ENCODE measurements around the gene HOXD3. TPM values are rescaled to one million over a fixed set of nuclear protein-coding genes. Genes with fewer than 3 reads are reported as not detected.

The HOXD3 gene
- total RNA-seq, 1 donor, result not detected

GRCh38 chr2:176117823-176118371 is 39.2 kb upstream of the HOXD3 start:
- Histone ChIP-seq H3K4me3 (ENCODE audit: low read length) (no peak overlapping the region), H3K9me3 (ENCODE audit: low read depth, low read length) (no peaks in the 10 kb centered on the region), H3K27me3 (ENCODE audit: insufficient read depth, low read length) (peaks cover 99% of the 10 kb centered on the region), H3K4me1 (ENCODE audit: insufficient read depth, low read length) (peaks cover 13% of the 10 kb centered on the region)

GRCh38 chr2:176118601-176119339 is 38.3 kb upstream of the HOXD3 start:
- Histone ChIP-seq H3K4me1 (ENCODE audit: insufficient read depth, low read length) (peaks cover 18% of the 10 kb centered on the region), H3K27me3 (ENCODE audit: insufficient read depth, low read length) (peaks cover 99% of the 10 kb centered on the region), H3K4me3 (ENCODE audit: low read length) (no peak overlapping the region), H3K9me3 (ENCODE audit: low read depth, low read length) (no peaks in the 10 kb centered on the region)

GRCh38 chr2:176120364-176121189 is 36.5 kb upstream of the HOXD3 start:
- peaks cover 18% of the 10 kb centered on the region for H3K4me1 ChIP-seq (ENCODE audit: insufficient read depth, low read length)
- H3K27me3 ChIP-seq (ENCODE audit: insufficient read depth, low read length), result peaks cover 99% of the 10 kb centered on the region
- no peaks in the 10 kb centered on the region for H3K9me3 ChIP-seq (ENCODE audit: low read depth, low read length)
- H3K4me3 ChIP-seq (ENCODE audit: low read length), result no peak overlapping the region

- Histone ChIP-seq H3K9me3 (ENCODE audit: low read depth, low read length) (no peaks in the 10 kb centered on the region), H3K4me1 (ENCODE audit: insufficient read depth, low read length) (peaks cover 18% of the 10 kb centered on the region), H3K4me3 (ENCODE audit: low read length) (no peak overlapping the region), H3K27me3 (ENCODE audit: insufficient read depth, low read length) (peaks cover 99% of the 10 kb centered on the region)
Observed at GRCh38 chr2:176121190-176122051, 35.7 kb upstream of the HOXD3 start.

- H3K9me3 ChIP-seq (ENCODE audit: low read depth, low read length), result no peaks in the 10 kb centered on the region
- H3K4me3 ChIP-seq (ENCODE audit: low read length), result no peak overlapping the region
Observed at GRCh38 chr2:176122052-176122682, 34.9 kb upstream of the HOXD3 start.

GRCh38 chr2:176122683-176123410 is 34.3 kb upstream of the HOXD3 start, which contains the start of gene HOXD9:
TSS of gene HOXD9 (plus strand) at chr2:176122719. CDS start at chr2:176122769, 50 bp downstream.
- Histone ChIP-seq H3K9me3 (ENCODE audit: low read depth, low read length) (no peaks in the 10 kb centered on the region), H3K4me1 (ENCODE audit: insufficient read depth, low read length) (peaks cover 18% of the 10 kb centered on the region), H3K4me3 (ENCODE audit: low read length) (no peak within 1 kb of the TSS)

More at GRCh38 chr2:176122052-176122682, 34.9 kb upstream of the HOXD3 start:
- H3K4me1 ChIP-seq (ENCODE audit: insufficient read depth, low read length), result peaks cover 18% of the 10 kb centered on the region
- peaks cover 99% of the 10 kb centered on the region for H3K27me3 ChIP-seq (ENCODE audit: insufficient read depth, low read length)

GRCh38 chr2:176123411-176124109 is 33.5 kb upstream of the HOXD3 start:
- Histone ChIP-seq H3K9me3 (ENCODE audit: low read depth, low read length) (no peaks in the 10 kb centered on the region), H3K4me3 (ENCODE audit: low read length) (no peak overlapping the region), H3K27me3 (ENCODE audit: insufficient read depth, low read length) (peaks cover 99% of the 10 kb centered on the region), H3K4me1 (ENCODE audit: insufficient read depth, low read length) (peaks cover 18% of the 10 kb centered on the region)

More at GRCh38 chr2:176122683-176123410, 34.3 kb upstream of the HOXD3 start, which contains the start of gene HOXD9:
- H3K27me3 ChIP-seq (ENCODE audit: insufficient read depth, low read length), result peaks cover 99% of the 10 kb centered on the region

- Histone ChIP-seq H3K9me3 (ENCODE audit: low read depth, low read length) (no peaks in the 10 kb centered on the region), H3K27me3 (ENCODE audit: insufficient read depth, low read length) (peaks cover 100% of the 10 kb centered on the region), H3K4me3 (ENCODE audit: low read length) (no peak overlapping the region), H3K4me1 (ENCODE audit: insufficient read depth, low read length) (peaks cover 24% of the 10 kb centered on the region)
Observed at GRCh38 chr2:176124110-176124946, 32.8 kb upstream of the HOXD3 start.

GRCh38 chr2:176124947-176125771 is 31.9 kb upstream of the HOXD3 start:
- Histone ChIP-seq H3K4me1 (ENCODE audit: insufficient read depth, low read length) (peaks cover 27% of the 10 kb centered on the region), H3K27me3 (ENCODE audit: insufficient read depth, low read length) (peaks cover 94% of the 10 kb centered on the region), H3K9me3 (ENCODE audit: low read depth, low read length) (no peaks in the 10 kb centered on the region), H3K4me3 (ENCODE audit: low read length) (no peak overlapping the region)

- Histone ChIP-seq H3K4me3 (ENCODE audit: low read length) (no peak overlapping the region), H3K4me1 (ENCODE audit: insufficient read depth, low read length) (peaks cover 32% of the 10 kb centered on the region), H3K27me3 (ENCODE audit: insufficient read depth, low read length) (peaks cover 92% of the 10 kb centered on the region), H3K9me3 (ENCODE audit: low read depth, low read length) (no peaks in the 10 kb centered on the region)
Observed at GRCh38 chr2:176125772-176126054, 31.4 kb upstream of the HOXD3 start.

- Histone ChIP-seq H3K9me3 (ENCODE audit: low read depth, low read length) (no peaks in the 10 kb centered on the region), H3K4me3 (ENCODE audit: low read length) (no peak overlapping the region), H3K4me1 (ENCODE audit: insufficient read depth, low read length) (peaks cover 28% of the 10 kb centered on the region), H3K27me3 (ENCODE audit: insufficient read depth, low read length) (peaks cover 92% of the 10 kb centered on the region)
Observed at GRCh38 chr2:176126929-176127773, 30.0 kb upstream of the HOXD3 start.
